ENCODE data around the gene ESRRA.
A peak's percentile ranks its signal among the peaks of the same experiment; 100 is the strongest.

- TF ChIP-seq EZH2phosphoT487 (IDR thresholded peaks at IDR 0.05; ENCODE audit: borderline replicate concordance, low read depth, low read length) (no peak), CTCF (conservative IDR thresholded peaks at IDR 0.05; ENCODE audit: low read length) (peak; percentile 49)
Observed at GRCh38 chr11:64343767-64344559, 38.6 kb downstream of the ESRRA start.

All from OCI-LY7 (cell line).